BLaER1 treated with 17β-estradiol and CSF1 and Interleukin-3, amounts not matched to agents 10 nM and 100 nM (cell line): ENCODE measurements around the gene APOF.
A peak's percentile ranks its signal among the peaks of the same experiment; 100 is the strongest.

Source experiments
- H3K27ac ChIP-seq, 11 experiments: shearing (Covaris generic); formaldehyde crosslinking; 2 replicates each; pipeline ENCODE4 v1.8.1; 2022
- H3K27me3 ChIP-seq, 11 experiments: shearing (Covaris generic); formaldehyde crosslinking; 2 replicates each; pipeline ENCODE4 v1.8.1; 2022
- H3K36me3 ChIP-seq, 11 experiments: shearing (Covaris generic); formaldehyde crosslinking; 2 replicates each; pipeline ENCODE4 v1.8.1; 2022
- H3K4me1 ChIP-seq, 10 experiments: shearing (Covaris generic); formaldehyde crosslinking; 2 replicates each; pipeline ENCODE4 v1.8.1; 2022
- H3K4me2 ChIP-seq, 11 experiments: shearing (Covaris generic); formaldehyde crosslinking; 2 replicates each; pipeline ENCODE4 v1.8.1; 2022
- H3K4me3 ChIP-seq, 10 experiments: shearing (Covaris generic); formaldehyde crosslinking; 2 replicates each; pipeline ENCODE4 v1.8.1; 2022
- H3K9ac ChIP-seq, 11 experiments: shearing (Covaris generic); formaldehyde crosslinking; 2 replicates each; pipeline ENCODE4 v1.8.1; 2022
- H3K9me3 ChIP-seq, 11 experiments: shearing (Covaris generic); formaldehyde crosslinking; replicated peaks in 1 of 11; 2 replicates each; pipeline ENCODE4 v1.8.1; 2022
- H4K20me1 ChIP-seq, 11 experiments: shearing (Covaris generic); formaldehyde crosslinking; 2 replicates each; pipeline ENCODE4 v1.8.1; 2022
- Cebpa-rat ChIP-seq, 11 experiments: shearing (Covaris generic); IDR thresholded peaks; 2 replicates each; pipeline ENCODE4 v1.8.1; 2022

Gene APOF

DNA sequence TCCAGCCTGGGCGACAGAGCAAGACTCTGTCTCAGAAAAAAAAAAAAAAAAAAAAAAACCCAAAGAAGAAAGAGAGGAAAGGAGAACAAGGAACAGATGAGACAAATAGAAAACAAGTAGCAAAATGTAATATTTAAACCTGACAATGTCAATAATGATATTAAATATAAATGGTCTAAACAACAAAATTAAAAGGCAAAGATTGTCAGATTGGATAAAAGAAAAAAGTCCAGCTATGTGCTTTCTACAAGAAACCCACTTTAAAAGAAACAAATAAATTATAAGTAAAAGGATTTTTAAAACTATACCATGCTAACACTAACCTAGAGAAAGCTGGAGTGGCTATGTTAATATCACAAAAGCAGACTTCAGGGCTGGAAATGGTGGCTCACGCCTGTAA is 29.7 kb upstream of the APOF start:
- no peak overlapping the region for H3K4me2 ChIP-seq
- H3K27ac ChIP-seq = no peak overlapping the region
- no peak overlapping the region for H3K9ac ChIP-seq
- H3K27me3 ChIP-seq = no peaks in the 10 kb centered on the region
- no peak for TF ChIP-seq Cebpa-rat (IDR thresholded peaks at IDR 0.05)
- H3K9me3 ChIP-seq = peaks cover 19 to 56% (median 48%) of the 10 kb centered on the region in 11 experiments
- no peaks in the 10 kb centered on the region for H3K36me3 ChIP-seq
- H3K4me3 ChIP-seq = no peak overlapping the region
- H4K20me1 ChIP-seq = no peaks in the 10 kb centered on the region
- peaks cover 0 to 14% (median 7%) of the 10 kb centered on the region in 10 experiments; a peak in 11 of 20 replicates for H3K4me1 ChIP-seq

- Histone ChIP-seq H3K27me3 (no peaks in the 10 kb centered on the region), H3K9me3 (peaks cover 19 to 51% (median 42%) of the 10 kb centered on the region in 11 experiments), H4K20me1 (no peaks in the 10 kb centered on the region), H3K4me3 (no peak overlapping the region), H3K36me3 (no peaks in the 10 kb centered on the region), H3K9ac (no peak overlapping the region), H3K27ac (no peak overlapping the region), H3K4me1 (peaks cover 0 to 14% (median 8%) of the 10 kb centered on the region in 10 experiments; a peak in 11 of 20 replicates), H3K4me2 (no peak overlapping the region)
- TF ChIP-seq Cebpa-rat (IDR thresholded peaks at IDR 0.05) = no peak
These were observed 29.1 kb upstream of the APOF start for GRCh38 chr12:56391721-56392120.

GRCh38 chr12:56389412-56389811 is 26.8 kb upstream of the APOF start:
- H3K27me3 ChIP-seq = no peaks in the 10 kb centered on the region
- TF ChIP-seq Cebpa-rat (IDR thresholded peaks at IDR 0.05) = no peak

DNA sequence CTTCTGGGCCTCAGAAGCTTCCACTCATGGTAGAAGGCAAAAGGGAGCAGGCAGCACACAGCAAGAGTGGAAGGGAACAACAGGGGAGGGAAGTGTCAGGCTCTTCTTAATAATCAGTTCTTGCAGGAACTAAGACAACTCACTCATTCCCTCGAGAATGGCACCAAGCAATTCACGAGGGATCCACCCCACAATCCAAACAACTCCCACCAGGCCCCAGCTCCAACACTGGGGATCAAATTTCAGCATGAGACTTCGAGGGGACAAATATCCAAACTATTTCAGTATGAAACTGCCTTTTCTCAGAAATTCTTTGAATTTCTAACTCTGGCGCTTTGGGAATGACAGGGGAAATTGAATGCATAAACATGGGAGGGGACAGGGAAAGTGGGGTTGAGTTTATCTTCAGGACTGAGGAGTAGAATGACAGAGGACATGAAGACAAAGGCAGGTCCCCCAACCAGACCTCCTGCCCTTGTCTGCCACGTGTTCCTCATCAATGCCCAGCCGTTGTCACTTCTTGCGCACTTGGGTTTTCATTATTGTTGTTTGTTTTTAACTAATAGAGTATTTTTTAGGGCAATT is 24.6 kb upstream of the APOF start:
- Histone ChIP-seq H3K9ac (no peak overlapping the region), H4K20me1 (no peaks in the 10 kb centered on the region), H3K4me3 (no peak overlapping the region), H3K36me3 (no peaks in the 10 kb centered on the region), H3K27ac (no peak overlapping the region), H3K4me1 (peaks cover 0 to 14% (median 8%) of the 10 kb centered on the region in 10 experiments; a peak in 11 of 20 replicates), H3K4me2 (no peak overlapping the region), H3K27me3 (no peaks in the 10 kb centered on the region), H3K9me3 (peaks cover 8 to 12% (median 10%) of the 10 kb centered on the region in 11 experiments; a peak in 21 of 22 replicates)
- TF ChIP-seq Cebpa-rat (IDR thresholded peaks at IDR 0.05) = no peak

More at GRCh38 chr12:56389412-56389811, 26.8 kb upstream of the APOF start:
- H3K9me3 ChIP-seq = peaks cover 19 to 33% (median 30%) of the 10 kb centered on the region in 11 experiments
- H3K4me2 ChIP-seq = peak overlapping the region in 6 of 11 experiments; percentile 6 to 48 (median 22); a peak in 10 of 22 replicates
- no peak overlapping the region for H3K27ac ChIP-seq
- H4K20me1 ChIP-seq = no peaks in the 10 kb centered on the region
- H3K9ac ChIP-seq = no peak overlapping the region
- H3K4me1 ChIP-seq = peaks cover 0 to 14% (median 8%) of the 10 kb centered on the region in 10 experiments; a peak in 11 of 20 replicates
- no peaks in the 10 kb centered on the region for H3K36me3 ChIP-seq
- H3K4me3 ChIP-seq = no peak overlapping the region

DNA sequence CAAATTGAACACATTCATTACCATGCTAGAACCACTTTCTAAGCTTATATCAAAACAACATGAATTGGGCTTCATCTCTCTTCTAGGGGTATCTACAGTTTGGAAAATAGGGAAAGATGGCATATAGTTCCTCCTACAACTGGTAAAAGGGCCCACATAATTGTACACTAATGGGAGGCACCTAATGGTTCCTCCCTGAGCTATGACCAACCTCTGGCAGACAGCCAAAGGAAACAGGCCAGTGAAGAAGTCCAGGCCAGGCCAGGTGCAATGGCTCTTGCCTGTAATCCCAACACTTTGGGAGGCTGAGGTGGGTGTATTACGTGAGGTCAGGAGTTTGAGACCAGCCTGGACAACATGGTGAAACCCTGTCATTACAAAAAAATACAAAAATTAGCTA is 23.2 kb upstream of the APOF start:
- H3K9me3 ChIP-seq = no peaks in the 10 kb centered on the region
- TF ChIP-seq Cebpa-rat (IDR thresholded peaks at IDR 0.05) = no peak
- no peak overlapping the region for H3K4me2 ChIP-seq
- peaks cover 0 to 14% (median 8%) of the 10 kb centered on the region in 10 experiments; a peak in 11 of 20 replicates for H3K4me1 ChIP-seq
- no peak overlapping the region for H3K27ac ChIP-seq
- no peaks in the 10 kb centered on the region for H3K36me3 ChIP-seq
- H3K27me3 ChIP-seq = no peaks in the 10 kb centered on the region
- no peak overlapping the region for H3K9ac ChIP-seq
- no peaks in the 10 kb centered on the region for H4K20me1 ChIP-seq
- H3K4me3 ChIP-seq = no peak overlapping the region

DNA sequence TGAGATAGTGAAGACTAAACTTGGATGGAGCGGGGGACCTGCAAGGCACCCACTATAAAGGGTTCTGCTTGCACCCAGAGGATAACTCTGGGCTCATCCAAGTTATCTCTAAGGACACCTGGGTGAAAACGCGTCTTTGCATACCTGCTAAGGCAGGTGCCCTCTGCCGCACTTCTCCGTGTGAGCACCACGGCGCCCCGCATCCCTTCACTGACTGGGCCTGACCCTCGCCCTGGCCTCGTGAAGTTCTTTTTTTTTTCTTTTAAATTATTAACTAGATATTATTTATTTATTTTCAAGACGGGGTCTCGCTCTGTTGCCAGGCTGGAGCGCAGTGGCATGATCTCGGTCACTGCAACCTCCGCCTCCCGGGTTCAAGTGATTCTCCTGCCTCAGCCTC is 20.0 kb upstream of the APOF start:
- H3K36me3 ChIP-seq = no peaks in the 10 kb centered on the region
- peaks cover 0 to 4% (median 0%) of the 10 kb centered on the region in 10 experiments; a peak in 2 of 20 replicates for H3K4me1 ChIP-seq
- H3K4me3 ChIP-seq = no peak overlapping the region
- TF ChIP-seq Cebpa-rat (IDR thresholded peaks at IDR 0.05) = no peak
- peaks cover 0 to 5% (median 0%) of the 10 kb centered on the region in 11 experiments; a peak in 3 of 22 replicates for H3K9me3 ChIP-seq
- no peak overlapping the region for H3K27ac ChIP-seq
- no peaks in the 10 kb centered on the region for H4K20me1 ChIP-seq
- H3K4me2 ChIP-seq = no peak overlapping the region
- no peak overlapping the region for H3K9ac ChIP-seq
- no peaks in the 10 kb centered on the region for H3K27me3 ChIP-seq

DNA sequence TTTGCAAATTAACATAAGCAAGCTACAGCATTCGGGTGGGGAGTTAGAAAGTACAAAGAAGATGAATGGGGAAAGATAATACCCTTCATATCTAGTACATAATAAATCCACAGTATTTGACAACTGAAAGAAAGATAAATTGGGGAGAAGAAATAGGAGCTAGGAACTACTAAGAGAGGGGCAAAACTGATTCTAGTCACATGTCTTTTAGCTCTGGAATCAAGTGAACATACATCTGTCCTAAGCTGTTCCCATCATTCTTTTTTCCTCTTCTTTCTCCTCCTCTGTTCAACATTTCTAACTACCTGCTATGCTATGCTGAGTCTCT is 15.3 kb upstream of the APOF start:
- H3K4me2 ChIP-seq = no peak overlapping the region
- H3K27me3 ChIP-seq = no peaks in the 10 kb centered on the region
- no peak for TF ChIP-seq Cebpa-rat (IDR thresholded peaks at IDR 0.05)
- H3K4me3 ChIP-seq = no peak overlapping the region
- H4K20me1 ChIP-seq = no peaks in the 10 kb centered on the region
- no peak overlapping the region for H3K9ac ChIP-seq
- peaks cover 6 to 17% (median 12%) of the 10 kb centered on the region in 11 experiments; a peak in 20 of 22 replicates for H3K9me3 ChIP-seq
- peaks cover 27 to 42% (median 34%) of the 10 kb centered on the region in 10 experiments for H3K4me1 ChIP-seq
- no peak overlapping the region for H3K27ac ChIP-seq
- no peaks in the 10 kb centered on the region for H3K36me3 ChIP-seq

DNA sequence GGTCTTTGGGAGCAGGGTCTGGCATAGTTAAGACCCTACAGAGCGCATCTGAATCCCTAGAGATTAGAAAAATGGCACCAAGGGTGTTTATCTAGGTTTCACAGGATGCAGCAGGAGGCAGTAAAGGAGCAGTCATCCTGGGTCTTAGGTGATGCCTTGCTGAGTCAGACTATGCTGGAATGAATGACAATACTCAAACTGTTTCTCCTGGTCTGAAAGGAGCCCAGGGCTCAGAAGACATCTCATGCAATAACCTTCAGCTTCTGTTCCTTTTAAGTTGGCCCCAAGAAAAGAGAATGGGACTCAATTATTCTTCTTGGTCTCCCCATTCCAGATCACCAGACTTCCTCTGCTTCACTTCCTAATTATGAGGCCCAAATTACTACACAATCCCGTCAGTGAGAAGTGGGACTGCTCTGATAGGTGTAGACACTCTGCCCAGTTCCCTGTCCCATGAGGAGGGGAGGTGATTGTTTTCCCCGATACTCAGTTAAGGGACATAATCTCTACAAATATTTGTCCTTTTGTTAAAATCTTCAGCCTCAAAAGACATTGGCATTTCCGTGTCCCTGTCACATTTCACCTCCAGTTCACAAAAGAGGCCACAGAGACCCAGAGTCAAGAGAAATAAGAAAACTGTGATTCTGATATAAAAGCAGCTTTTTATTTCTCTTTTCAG is 14.8 kb upstream of the APOF start:
- H3K27me3 ChIP-seq = no peaks in the 10 kb centered on the region
- no peak overlapping the region for H3K9ac ChIP-seq
- no peaks in the 10 kb centered on the region for H3K36me3 ChIP-seq
- H3K9me3 ChIP-seq = peaks cover 10 to 22% (median 17%) of the 10 kb centered on the region in 11 experiments; a peak in 20 of 22 replicates
- no peak for TF ChIP-seq Cebpa-rat (IDR thresholded peaks at IDR 0.05)
- no peak overlapping the region for H3K27ac ChIP-seq
- peaks cover 27 to 42% (median 34%) of the 10 kb centered on the region in 10 experiments for H3K4me1 ChIP-seq
- H3K4me2 ChIP-seq = peak overlapping the region in 4 of 11 experiments; percentile 73 to 95 (median 84); a peak in 8 of 22 replicates
- no peak overlapping the region for H3K4me3 ChIP-seq
- no peaks in the 10 kb centered on the region for H4K20me1 ChIP-seq

DNA sequence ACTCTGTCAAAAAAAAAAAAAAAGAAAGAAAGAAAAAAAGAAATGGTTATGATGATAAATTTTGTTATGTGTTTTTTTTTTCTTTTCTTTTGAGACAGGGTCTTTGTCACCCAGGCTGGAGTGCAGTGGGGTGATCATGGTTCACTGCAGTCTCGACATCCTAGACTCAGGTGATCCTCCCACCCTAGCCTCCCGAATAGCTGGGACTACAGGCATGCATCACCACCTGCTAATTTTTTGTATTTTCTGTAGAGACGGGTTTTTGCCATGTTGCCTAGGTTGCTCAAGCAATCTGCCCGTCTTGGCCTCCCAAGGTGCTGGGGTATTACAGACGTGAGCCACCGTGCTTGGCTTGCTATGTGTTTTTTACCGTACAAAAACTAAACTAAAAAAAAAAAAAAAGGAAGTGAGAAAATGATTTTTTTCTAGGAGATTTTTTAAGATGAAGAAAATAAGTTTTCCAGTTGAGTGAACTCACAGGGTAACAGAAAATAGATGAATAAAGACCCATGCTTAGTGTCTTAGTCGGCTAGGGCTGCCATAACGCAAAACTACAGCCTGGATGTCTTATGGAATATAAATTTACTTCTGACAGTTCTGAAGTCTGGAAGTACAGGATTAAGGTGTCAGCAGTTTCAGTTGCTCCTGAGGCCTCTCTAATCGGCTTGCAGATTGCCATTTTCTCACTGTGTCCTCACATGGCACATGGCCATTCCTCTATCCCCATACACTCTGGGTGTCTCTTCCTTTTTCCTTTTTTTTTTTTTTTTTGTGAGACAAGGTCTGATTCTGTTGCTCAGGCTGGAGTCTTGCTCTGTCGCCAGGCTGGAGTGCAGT is 13.2 kb upstream of the APOF start:
- peak overlapping the region; percentile 57 to 95 (median 72) for H3K4me2 ChIP-seq
- H3K4me1 ChIP-seq = peaks cover 27 to 42% (median 34%) of the 10 kb centered on the region in 10 experiments
- H3K36me3 ChIP-seq = no peaks in the 10 kb centered on the region
- no peak for TF ChIP-seq Cebpa-rat (IDR thresholded peaks at IDR 0.05)
- H4K20me1 ChIP-seq = no peaks in the 10 kb centered on the region
- peak overlapping the region in 10 of 11 experiments; percentile 15 to 73 (median 54); a peak in 18 of 22 replicates for H3K27ac ChIP-seq
- H3K27me3 ChIP-seq = no peaks in the 10 kb centered on the region
- H3K4me3 ChIP-seq = peak overlapping the region in 2 of 10 experiments; percentile 16 to 26; a peak in 2 of 20 replicates
- H3K9ac ChIP-seq = peak overlapping the region in 8 of 11 experiments; percentile 10 to 61 (median 28); a peak in 9 of 22 replicates
- H3K9me3 ChIP-seq = peaks cover 14 to 23% (median 19%) of the 10 kb centered on the region in 11 experiments; a peak in 20 of 22 replicates
